BE2C (cell line): Measurements from ENCODE around the gene TBC1D22A.

ENCODE experiments used
- DNase-seq: peaks from one replicate; pipeline ENCODE4 v3.0.0-alpha.2; 2020
- H3K27me3 ChIP-seq: fragments of 250-450 bp; sonication (Bioruptor Pico); 2 replicates; pipeline ENCODE4 v1.5.1; 2020; ENCODE audit warnings: mild to moderate bottlenecking
- H3K36me3 ChIP-seq: fragments of 250-450 bp; sonication (Bioruptor Pico); 2 replicates; pipeline ENCODE4 v1.5.1; 2020; ENCODE audit warnings: mild to moderate bottlenecking
- H3K4me1 ChIP-seq: fragments of 250-450 bp; sonication (Bioruptor Pico); 2 replicates; pipeline ENCODE4 v1.5.1; 2020
- H3K4me3 ChIP-seq: 2 replicates; pipeline ENCODE4 v1.5.1; 2011; ENCODE audit warnings: low read depth, low read length
- H3K9me3 ChIP-seq: fragments of 250-450 bp; sonication (Bioruptor Pico); 2 replicates; pipeline ENCODE4 v1.5.1; 2020
- TF ChIP-seq, protein P1 (sequence below): IDR thresholded peaks from 2 replicates; pipeline ENCODE4 v1.5.1; 2012; ENCODE audit warnings: mild to moderate bottlenecking, low read depth, low read length

The TBC1D22A gene

GRCh38 chr22:47051441-47052071, 289.1 kb downstream of the TBC1D22A start:
- no peaks in the 10 kb centered on the region for H3K36me3 ChIP-seq
- no peaks in the 10 kb centered on the region for H3K9me3 ChIP-seq
- no peak overlapping the region for H3K4me3 ChIP-seq
- no peaks in the 10 kb centered on the region for H3K27me3 ChIP-seq
- TF ChIP-seq, protein P1, sequence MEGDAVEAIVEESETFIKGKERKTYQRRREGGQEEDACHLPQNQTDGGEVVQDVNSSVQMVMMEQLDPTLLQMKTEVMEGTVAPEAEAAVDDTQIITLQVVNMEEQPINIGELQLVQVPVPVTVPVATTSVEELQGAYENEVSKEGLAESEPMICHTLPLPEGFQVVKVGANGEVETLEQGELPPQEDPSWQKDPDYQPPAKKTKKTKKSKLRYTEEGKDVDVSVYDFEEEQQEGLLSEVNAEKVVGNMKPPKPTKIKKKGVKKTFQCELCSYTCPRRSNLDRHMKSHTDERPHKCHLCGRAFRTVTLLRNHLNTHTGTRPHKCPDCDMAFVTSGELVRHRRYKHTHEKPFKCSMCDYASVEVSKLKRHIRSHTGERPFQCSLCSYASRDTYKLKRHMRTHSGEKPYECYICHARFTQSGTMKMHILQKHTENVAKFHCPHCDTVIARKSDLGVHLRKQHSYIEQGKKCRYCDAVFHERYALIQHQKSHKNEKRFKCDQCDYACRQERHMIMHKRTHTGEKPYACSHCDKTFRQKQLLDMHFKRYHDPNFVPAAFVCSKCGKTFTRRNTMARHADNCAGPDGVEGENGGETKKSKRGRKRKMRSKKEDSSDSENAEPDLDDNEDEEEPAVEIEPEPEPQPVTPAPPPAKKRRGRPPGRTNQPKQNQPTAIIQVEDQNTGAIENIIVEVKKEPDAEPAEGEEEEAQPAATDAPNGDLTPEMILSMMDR = no peak
- DNase-seq = no peak
- no peaks in the 10 kb centered on the region for H3K4me1 ChIP-seq

DNA sequence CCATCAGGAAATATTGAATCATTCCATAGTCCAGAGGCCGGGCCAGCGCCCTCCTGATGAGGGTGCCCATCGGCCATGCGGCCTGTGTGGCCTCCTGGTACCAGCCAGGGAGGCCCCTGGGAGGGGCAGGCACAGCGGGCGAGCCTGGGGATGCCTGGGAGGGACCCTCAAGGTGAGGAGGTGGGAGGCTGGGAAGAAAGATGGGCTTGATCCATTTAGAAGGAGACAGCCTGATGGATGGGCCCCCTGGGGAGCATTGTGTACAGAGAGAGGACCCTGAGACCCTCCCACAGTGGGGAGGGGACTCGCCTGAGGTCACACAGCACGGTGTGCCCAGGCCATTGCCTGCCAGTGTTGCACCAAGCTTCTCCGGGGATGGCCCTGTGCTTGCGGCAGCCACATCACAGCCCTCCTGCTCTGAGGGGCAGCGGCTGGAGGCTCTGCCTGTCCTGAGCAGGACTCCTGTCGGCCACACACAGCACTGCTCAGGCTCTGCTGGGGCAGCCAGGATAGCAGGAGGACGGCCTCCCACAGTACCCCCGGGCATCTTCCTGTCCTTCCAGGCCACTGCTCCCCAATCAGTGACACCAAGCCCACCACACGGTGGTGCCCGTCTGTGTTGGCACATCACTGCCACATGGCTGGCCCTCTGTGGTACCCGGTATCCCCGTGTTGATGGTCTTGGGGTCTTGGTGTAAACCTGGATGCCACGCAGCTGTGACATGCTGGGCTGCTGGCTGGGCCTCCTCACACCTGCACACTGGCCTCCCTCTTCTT, 290.0 kb downstream of the TBC1D22A start:
- TF ChIP-seq, protein P1 = no peak
- no peak for DNase-seq
- H3K27me3 ChIP-seq = no peaks in the 10 kb centered on the region
- H3K9me3 ChIP-seq = no peaks in the 10 kb centered on the region
- H3K4me3 ChIP-seq = no peak overlapping the region
- H3K4me1 ChIP-seq = no peaks in the 10 kb centered on the region
- H3K36me3 ChIP-seq = no peaks in the 10 kb centered on the region

GRCh38 chr22:47053013-47053725, 290.7 kb downstream of the TBC1D22A start:
- H3K4me1 ChIP-seq = no peaks in the 10 kb centered on the region
- H3K36me3 ChIP-seq = no peaks in the 10 kb centered on the region
- no peak overlapping the region for H3K4me3 ChIP-seq
- TF ChIP-seq, protein P1 = no peak
- no peak for DNase-seq
- H3K27me3 ChIP-seq = no peaks in the 10 kb centered on the region
- no peaks in the 10 kb centered on the region for H3K9me3 ChIP-seq

DNA sequence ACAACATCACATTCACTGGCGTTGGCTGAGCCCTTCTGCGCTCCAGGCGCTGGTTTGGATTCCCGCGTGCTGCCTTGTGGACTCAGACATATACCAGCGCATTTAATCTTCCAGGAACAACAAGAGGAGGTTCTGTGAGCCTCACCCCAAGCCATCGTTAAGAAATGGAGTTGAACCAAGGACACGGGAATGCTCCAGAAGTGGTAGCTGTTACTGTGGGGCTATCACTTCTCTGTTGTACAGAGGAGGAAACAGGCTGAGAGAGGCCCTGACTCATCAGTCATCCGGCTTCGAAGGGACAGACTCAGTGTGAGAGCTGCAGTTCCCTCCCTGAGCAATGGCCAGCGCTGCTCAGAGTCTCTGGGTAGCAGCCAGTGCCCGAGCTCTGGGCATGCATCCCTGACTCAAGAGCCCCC, 291.3 kb downstream of the TBC1D22A start:
- no peaks in the 10 kb centered on the region for H3K27me3 ChIP-seq
- TF ChIP-seq, protein P1 = no peak
- no peak for DNase-seq
- no peak overlapping the region for H3K4me3 ChIP-seq
- no peaks in the 10 kb centered on the region for H3K4me1 ChIP-seq
- no peaks in the 10 kb centered on the region for H3K36me3 ChIP-seq
- H3K9me3 ChIP-seq = no peaks in the 10 kb centered on the region

DNA sequence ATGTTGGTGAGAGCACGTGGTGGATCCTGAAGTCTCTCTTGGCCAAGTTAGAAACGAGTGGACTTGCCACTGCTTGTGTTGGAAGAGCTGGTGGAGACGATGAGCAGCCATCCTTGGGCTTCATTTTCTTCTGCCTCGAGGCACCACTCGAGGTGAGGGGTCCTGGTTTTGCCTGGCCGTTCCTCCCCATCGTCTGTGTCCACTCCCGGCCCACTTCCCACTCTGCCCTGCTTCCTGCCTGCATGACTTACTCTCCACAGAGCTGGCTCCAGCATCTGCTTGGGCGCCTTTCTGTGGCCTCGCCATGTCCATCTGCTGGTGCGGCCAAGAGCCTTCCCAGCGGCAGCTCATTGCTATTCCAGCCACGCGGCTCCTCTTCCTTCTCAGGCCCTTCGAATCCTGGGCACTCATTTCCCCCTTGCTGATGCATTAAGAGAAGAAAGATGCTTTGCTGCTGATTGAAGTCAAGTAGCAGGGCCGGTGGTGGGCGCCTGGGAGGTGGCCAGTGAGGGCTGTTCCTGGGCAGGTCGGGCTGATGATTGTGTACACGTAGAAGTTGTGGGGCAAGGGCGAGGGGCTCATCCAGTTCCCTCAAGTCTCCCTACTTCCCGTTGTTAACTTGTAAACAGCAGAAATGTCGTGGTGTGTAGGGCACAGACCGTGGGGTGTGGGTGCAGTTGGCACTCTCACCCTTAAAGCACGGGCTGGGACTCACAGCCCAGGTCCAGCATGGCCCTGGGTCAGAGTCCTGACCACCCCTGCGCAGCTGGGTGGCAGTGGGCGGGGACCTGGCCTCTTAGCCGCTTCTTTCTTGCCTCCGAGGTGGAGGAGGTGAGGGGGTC, 292.0 kb downstream of the TBC1D22A start:
- Histone ChIP-seq H3K4me1 (no peaks in the 10 kb centered on the region), H3K36me3 (no peaks in the 10 kb centered on the region)

More for the DNA sequence above, 292.0 kb downstream of the TBC1D22A start:
- no peaks in the 10 kb centered on the region for H3K27me3 ChIP-seq
- no peak overlapping the region for H3K4me3 ChIP-seq
- H3K9me3 ChIP-seq = no peaks in the 10 kb centered on the region
- TF ChIP-seq, protein P1 = no peak
- DNase-seq = no peak
